SU-DHL-6 (cell line): Measurements from ENCODE around the gene ZNF148.

Experiments used
- EZH2phosphoT487 ChIP-seq: fragments of 200-600 bp; sonication (generic), shearing (Covaris generic); conservative IDR thresholded peaks from 2 replicates; pipeline ENCODE4 v1.6.1; 2018; ENCODE audit warnings: mild to moderate bottlenecking, antibody characterized with exemption, low read length, moderate library complexity, mixed read lengths
- TF ChIP-seq, protein P1 (sequence below): fragments of 200-600 bp; sonication (generic); IDR thresholded peaks from one replicate; pipeline ENCODE4 v1.5.1; 2017; ENCODE audit warnings: antibody characterized with exemption, mild to moderate bottlenecking, low read length, moderate library complexity; ENCODE audit not compliant: insufficient read depth, poor library complexity, severe bottlenecking

DNA sequence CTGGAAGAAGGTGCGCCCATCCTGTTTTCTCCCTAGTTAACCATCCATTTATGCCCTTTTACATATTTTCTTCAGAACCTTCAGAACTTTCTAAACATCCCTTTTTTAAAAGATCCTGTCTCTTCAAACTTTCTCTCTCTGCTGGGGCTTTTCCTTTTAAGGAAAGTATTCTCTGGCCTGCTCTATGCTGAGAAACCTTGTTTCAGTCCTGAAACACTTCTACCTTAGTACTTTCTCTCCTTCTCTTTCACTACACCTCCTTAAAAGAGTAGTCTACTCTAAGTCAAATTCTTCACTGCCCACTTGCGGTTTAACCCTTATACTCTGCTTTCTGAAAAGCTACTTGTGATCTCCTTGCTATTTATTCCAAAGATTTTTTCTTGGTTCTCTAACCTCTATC is 97.0 kb downstream of the ZNF148 start:
- TF ChIP-seq, protein P1, sequence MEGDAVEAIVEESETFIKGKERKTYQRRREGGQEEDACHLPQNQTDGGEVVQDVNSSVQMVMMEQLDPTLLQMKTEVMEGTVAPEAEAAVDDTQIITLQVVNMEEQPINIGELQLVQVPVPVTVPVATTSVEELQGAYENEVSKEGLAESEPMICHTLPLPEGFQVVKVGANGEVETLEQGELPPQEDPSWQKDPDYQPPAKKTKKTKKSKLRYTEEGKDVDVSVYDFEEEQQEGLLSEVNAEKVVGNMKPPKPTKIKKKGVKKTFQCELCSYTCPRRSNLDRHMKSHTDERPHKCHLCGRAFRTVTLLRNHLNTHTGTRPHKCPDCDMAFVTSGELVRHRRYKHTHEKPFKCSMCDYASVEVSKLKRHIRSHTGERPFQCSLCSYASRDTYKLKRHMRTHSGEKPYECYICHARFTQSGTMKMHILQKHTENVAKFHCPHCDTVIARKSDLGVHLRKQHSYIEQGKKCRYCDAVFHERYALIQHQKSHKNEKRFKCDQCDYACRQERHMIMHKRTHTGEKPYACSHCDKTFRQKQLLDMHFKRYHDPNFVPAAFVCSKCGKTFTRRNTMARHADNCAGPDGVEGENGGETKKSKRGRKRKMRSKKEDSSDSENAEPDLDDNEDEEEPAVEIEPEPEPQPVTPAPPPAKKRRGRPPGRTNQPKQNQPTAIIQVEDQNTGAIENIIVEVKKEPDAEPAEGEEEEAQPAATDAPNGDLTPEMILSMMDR, result no peak
- no peak for TF ChIP-seq EZH2phosphoT487
